HG03571 (cell line): ENCODE measurements around the gene NUDCD3.
A peak's percentile ranks its signal among the peaks of the same experiment; 100 is the strongest.

ENCODE experiments used
- ATAC-seq: cut with Tn5 transposase; IDR thresholded peaks from one replicate; pipeline ENCODE4 v1.9.1; 2021; ENCODE audit not compliant: unreplicated experiment

NUDCD3 gene

DNA sequence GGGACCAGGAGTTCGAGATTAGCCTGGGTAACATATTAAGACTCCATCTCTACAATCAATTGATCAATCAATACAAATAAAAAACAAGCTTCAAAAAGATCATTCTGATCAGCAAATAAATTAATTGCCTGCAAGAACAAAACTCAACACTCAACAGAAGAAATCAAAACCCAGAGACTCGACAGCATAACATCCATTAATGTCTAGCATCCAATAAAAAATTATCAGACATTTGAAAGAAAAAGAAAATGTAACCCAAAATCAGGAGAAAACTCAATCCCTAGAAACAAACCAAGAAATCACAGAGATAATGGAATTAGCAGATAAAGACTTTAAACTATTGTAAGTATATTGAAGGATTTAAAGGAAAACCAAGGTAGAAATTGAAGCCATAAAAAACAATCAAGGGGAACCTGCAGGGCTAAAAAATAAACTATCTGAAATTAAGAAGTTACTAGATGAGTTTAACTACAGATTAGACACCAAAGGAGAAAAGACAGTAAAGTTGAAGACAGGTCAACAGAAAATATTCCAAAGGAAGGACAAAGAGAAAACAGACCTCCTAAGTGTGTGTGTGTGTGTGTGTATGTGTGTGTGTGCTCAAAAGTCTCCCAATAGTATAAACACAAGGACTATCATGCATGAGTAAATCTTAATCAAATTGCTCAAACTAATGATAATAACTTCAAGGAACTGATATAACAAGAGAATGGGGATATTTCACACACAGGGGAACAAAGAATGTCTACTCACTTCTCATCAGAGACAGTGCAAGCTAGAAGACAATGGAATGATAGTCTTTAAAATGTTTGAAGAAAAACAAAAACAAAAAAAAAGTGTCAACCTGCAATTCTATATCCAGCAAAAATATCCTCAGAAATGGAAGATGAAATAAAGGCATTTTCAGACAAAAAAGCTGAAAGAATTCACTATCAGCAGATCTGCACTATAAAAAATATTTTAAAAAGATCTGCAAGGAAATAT lies 7.7 kb downstream of the NUDCD3 start:
- ATAC-seq = no peak

DNA sequence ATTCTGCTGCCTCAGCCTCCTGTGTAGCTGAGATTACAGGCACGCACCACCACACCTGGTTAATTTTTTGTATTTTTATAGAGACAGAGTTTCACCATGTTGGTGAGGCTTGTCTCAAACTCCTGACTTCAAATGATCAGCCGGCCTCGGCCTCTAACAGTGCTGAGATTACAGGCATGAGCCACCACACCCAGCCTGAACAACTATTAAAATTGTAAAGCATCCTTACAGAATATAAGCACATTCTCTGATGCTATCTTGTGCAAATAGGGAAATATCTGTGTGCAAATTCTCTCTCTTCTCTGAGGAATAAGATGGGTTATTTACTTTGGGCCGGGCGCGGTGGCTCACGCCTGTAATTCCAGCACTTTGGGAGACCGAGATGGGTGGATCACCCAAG lies 12.5 kb downstream of the NUDCD3 start:
- no peak for ATAC-seq

DNA sequence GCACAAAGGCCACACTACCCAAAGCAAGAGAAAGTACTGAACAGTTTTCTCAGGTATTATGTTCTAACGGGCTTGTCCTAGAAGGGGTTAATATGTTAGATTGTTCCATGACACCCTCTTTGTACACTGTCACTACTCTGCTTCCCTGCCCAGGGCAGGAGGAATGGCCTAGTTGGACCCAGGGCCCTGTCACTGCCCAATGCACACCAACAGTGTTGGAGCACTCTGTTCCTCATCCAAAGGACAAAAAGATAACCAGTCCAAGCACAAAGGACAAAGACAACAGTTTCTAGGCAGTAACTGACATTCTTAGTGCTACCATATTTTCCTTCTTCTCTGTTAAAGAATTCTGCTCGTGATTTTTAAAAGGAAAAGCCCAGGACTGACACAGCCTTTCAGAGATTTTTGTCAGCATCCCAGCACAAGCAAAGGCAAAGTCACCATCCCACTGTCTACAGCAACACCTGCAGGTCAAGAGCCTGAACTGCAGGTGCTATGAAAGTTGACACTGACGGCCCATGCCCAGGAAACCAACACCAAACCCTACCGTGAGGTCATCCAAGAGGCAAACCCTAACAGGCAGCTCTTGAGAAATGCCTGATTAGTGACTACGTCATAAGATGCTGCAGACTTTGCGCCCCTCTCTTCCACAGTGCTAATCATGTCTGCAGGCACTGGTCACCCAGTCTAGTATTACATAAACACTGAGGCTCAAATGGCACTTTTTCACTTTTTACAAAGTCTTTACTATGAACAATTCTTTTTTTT lies 13.2 kb downstream of the NUDCD3 start:
- peak; percentile 85 for ATAC-seq

DNA sequence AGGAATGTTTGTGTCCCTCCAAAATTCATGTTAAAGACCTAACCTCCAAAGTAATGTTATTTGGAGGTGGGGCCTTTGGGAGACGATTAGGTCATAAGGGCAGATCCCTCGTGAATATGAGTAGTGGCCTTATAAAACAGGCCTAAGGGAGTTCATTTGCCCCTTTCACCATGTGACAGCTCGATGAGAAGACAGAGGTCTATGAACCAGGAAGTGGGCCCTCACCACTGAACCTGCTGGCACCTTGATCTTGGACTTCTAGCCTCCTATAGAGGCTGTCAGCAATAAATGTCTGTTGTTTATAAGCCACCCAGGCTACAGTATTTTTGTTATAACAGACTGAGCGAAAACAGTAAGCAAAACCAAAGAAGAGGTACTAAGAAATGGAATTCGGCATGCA lies 14.1 kb downstream of the NUDCD3 start:
- ATAC-seq = no peak

DNA sequence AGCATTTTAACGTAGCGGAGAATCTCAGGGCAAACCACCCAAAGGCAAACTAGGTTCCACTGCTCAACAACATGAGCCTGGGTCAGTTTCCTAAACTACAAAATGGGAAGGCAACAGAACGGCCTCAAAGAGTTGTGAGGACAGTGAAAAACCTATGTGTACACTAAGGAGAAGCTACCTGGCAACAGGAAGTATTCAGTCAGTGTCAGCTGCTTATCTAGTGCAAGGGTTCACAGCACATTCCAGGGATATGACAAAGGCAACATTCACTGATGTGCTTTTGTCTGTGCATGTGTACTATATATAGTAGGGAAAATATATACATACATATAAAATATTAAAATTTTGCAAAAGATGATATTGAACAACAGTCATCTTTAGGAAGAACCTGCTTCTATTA lies 17.2 kb downstream of the NUDCD3 start:
- no peak for ATAC-seq

DNA sequence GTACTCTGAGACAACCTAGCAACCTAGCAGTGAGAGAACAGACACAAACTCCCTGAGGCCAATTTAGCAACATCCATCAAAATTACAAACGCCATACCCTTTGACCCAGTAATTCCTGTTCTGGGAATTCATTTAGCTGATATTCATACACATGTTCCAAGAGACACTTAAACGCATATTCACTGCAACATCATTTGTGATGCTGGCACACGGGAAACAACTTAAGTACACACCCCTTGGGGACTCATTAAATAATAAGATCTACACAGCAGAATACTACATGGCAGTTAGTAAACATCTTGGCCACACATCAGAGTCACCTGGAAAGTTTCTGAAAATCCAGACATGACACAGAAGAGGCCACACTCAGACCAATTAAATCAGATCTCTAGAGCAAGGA lies 17.6 kb downstream of the NUDCD3 start:
- ATAC-seq = no peak

DNA sequence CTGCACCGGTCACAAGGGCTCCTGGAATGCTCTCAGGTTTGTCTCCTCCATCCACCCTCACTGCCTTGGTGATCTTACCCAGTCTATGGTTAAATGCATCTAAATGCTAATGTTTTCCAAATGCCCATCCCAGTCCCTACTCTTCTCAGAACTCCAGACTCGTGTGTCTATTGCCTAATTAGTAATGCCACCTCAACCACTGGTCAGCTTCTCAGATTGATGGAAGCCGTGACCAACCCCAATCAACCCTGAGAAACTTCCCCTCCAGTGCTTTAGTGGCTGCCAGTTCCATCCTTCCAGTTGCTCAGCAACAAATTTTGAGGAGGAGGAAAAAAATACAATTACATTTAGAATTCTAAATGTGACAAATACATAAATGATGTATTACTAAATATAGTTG lies 18.6 kb downstream of the NUDCD3 start:
- ATAC-seq = no peak

DNA sequence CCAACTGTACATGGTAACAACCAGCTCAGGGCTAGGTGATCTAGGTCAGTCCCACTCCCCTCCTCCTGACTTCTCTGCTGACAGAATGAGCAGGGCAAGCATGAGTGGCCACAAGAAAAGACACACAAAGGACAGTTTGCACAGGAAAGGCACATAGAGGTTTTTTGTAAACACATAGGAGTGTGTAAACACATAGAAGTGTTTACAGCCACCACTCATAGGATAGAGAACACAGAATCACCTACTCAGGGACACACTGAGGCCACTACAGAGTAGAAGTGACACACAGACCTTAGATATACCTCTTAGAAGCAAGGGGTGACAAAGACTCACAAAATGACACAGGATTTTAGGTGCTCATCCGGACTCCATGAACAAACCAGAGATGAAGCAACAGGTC lies 19.0 kb downstream of the NUDCD3 start:
- no peak for ATAC-seq

DNA sequence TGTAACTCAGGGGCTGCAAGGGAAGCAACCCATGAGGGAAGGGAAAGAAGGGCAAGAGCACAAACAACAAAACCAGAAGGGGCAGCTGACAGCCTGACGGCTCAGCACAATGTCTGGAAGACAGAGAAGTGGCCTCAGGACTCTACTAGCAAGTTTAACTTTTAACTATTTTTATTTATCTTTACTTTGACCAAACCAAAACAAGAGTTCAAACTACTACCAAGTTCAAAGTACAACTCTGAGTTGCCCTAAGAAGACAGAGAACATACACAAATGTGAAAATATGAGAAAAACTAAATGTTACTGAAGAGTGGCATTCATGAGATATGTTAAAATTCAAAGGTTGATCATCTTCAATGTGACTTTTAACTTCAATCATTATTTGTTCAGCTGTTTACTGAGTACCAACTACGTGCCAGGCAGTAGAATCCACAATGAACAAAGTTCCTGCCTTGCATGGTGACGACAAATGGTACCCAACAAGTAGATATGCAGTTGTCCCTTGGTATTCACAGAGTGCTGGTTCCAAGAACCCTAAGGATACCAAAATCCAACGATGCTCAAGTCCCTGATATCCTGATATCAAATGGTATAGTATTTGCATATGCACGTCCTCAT lies 19.7 kb downstream of the NUDCD3 start:
- ATAC-seq = no peak

DNA sequence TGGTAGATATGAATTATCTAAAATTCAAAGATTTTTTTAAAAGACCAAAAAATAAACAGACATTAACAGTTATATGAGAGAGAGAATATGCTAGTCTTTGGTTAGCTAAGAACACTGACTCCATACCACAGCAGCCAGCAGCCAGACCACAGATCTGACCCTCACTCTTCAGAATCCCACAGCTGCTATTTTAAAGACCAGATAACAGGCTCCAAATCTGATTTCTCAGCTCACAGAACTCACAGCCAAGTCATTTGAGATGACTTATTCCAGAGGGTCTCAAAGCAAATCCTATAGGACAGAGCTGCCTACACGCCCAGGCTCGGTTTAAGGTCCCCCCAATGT lies 20.4 kb downstream of the NUDCD3 start:
- ATAC-seq = no peak

DNA sequence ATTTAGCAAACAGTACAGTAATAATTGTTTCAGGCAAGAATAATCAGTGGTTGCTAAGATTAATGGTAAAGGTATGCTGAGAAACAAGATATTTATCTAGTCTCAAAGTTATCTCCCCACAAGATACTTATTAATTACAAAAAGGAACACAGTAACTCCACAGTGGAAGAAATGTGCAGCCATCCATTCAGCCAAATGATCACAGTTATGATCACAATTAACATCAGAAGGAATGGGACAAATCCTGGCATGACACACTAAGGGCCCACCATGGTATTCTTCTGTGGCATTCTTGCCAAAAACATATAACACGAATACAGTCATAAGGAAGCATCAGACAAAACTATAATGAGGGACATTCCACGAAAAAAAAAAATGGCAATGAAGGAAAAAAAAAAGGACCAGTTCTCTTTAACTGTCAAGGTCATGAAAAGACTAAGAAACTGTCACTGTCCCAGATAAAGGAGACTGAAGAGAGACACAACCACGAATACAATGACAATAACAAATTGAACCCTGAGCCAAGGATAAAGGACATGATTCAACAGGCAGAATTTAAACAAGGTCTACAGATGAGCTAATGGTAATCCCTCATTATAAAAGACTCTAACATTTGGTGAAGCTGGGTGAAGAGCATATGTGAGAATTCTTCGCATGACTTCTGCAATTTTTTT lies 20.9 kb downstream of the NUDCD3 start:
- no peak for ATAC-seq

DNA sequence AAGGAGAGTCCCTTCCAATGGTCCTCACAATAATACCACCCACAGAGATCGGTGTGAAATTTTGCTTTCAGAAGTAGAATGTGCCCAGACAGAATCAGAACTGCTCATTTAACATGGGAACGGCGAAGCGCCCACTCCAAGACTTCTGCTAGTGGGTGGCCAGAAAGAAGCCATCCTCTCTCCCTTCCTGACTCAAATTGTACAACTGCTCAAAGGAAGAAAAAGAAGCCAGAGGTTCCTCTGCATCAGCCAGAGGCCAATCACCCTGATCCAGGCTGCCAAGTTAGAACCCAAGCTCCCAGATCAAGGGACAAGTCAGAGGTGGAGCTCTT lies 23.3 kb downstream of the NUDCD3 start:
- ATAC-seq = no peak

DNA sequence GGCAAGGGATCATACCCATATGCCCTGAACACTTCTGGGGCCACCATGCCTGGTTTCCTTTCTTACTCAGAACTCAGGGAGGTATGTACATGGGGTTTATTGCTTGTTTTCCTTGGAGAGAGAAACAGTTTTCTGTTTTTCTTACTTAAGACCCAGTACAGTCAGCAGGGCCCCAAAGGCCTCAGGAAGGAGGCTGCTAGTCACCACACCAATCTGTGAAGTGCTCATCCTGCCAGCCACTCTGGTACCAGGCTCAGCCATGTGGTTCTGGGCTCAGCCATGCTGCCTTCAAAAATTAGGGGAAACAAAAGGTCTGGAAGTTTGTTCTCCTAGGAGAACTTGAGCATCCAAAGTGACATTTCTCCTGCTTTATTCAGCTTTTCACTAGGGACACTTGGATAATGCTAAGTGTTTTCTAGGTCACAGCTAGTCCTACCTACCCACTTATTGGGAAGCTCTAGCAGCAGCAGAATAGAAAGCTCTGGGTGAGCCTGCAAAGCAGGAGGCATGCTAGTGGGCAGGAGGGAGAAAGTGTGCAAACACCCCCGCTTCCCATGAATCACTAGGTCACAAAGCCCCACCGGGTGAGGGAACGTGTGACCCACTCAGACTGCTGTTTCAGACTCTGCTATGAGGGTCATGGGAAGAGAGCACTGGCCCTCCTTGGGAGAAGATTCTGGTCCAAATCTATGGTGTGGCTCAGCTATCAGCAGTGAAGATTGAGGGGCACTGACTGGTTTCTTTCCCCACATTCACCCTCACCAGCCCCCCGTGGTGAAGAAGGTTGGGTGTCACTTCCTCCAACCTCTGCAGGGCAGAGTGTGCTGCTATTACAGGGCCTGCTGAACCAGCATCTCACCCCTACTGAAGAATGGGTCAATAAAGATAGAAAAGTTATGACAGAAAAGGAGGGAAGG lies 23.9 kb downstream of the NUDCD3 start:
- no peak for ATAC-seq

DNA sequence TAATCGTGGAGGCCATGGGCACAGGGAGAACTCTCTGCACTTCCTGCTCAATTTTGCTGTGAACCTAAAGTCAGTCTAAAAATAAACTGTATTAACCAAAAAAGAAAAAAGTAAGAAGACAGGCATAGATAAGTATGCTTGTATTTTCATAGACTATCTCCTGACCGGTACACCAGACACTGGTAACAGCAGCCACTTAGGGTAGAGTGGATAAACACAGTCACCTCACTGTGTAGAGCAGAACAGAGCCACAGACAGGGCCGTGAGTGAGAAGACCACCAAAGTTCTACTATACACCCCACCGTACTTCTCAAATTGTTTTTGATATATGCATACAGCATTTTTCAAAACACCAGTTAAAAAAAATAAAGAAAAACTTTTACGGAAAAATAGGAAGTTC lies 25.0 kb downstream of the NUDCD3 start:
- ATAC-seq = no peak

DNA sequence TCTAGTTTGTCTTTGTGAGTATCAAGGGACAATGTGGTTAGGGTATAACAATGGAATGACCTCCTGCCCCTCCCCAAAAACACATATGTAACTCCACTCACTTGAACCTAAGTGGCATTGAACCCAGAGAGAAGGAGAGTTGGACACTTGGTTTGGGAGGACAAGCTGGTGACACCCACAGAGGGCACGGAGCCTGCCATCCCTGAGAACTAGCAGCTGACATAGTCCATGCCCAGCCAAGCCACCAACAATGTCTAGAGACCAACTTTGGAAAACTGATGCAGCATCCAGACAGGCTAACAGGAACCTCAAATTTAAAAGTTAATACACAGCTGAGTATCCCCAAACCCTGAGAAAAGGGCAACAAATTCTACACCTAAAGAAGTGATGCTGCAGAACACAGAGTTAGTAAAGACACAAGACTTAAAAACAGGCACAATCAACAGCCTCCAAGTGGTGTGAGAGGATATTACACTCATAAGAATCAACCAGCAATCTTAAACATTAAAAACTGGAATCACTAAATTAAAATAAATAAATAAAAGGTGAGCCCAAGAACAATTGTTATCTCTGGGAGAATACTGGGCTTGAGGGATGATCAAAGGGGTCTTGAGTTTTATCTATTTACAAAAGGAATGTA lies 27.2 kb downstream of the NUDCD3 start:
- no peak for ATAC-seq

DNA sequence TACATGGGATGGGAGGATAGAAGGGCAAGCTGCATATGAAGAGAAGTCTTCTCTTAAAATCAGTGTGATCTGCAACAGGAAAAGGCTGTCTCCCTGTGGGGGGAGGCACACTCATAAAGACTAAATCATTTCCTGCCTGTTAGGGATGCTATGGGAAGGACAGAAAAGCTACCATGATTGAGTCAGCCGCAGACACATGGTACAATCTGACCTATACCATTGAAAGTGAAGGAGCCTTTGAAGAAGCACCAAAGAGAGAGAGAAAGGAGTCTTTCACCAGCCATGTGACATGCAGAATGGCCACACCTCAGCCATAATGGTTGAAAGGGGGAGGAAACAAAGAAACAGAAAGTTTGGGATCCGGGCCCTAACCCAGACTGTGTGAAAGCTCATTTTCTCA lies 29.1 kb downstream of the NUDCD3 start:
- no peak for ATAC-seq

DNA sequence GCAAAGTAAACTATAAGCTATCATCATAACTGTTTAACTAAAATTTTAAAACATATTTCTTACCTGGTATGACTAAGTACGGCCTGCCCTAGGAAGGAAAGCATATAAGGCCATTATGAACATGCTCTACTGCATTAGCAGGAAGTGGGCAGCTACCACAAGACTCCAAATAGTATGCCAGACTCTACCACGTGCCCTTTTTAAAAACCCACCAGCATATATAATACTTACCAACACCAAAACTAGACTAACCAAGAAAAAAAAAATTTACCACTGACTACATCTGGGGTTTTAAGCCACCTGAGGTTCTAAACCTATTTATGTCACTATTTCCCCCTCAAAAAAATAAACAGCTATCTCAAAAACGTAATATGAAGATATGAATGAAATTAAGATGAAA lies 30.1 kb downstream of the NUDCD3 start:
- ATAC-seq = peak; percentile 97

DNA sequence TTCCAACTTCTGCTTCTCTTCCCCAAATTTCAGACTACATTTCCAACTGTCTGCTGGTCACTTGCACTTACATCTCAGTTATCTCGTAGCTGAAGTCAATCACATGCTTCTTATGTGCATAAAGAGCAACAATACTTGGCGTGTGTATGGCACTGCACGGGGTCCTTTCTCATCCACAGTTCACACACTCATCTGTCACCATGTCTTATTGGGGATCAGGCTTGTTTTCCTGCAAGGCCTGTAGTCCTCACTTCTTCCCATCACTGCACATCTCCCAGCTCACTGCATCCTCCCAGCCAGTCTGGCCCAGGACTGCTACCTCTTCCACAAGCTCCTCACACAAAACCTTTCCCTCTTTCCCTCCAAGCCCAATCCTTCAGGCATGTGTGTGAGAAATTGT lies 35.3 kb downstream of the NUDCD3 start:
- no peak for ATAC-seq

DNA sequence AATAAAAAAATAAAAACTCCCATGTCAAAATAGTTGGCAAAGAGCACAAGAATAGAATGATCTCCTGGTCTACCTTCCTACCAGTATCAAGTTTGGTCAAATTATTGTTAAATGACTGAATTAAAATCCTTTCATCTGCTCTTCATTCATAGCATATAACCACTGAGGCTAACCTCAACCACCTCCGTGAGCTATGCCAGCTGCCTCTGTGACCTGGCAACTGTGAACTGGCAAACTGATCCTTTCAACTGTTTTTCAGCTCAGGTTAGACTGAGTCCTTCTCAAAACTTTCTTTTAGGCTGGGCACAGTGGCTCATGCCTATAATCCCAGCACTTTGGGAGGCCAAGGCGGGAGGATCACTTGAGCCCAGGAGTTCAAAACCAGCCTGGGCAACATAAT lies 36.1 kb downstream of the NUDCD3 start:
- no peak for ATAC-seq

DNA sequence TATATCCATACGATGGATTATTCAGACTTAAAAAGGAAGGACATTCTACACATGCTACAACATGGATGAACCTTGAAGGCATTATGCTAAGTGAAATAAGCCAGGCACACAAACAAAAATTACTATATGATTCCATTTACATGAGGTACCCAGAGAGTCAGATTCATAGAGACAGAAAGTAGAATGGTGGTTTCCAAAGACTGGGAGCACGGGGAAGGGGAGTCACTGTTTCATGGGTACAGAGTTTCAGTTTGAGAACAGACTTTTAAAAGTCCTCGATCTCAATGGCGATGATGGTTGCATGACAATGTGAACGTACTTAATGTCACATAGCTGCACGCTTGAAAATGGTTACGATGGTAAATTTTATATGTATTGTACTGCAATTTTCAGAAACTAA lies 39.3 kb downstream of the NUDCD3 start:
- no peak for ATAC-seq
